Endothelial cell of umbilical vein (primary cell): Measurements from ENCODE around the gene KLHL4. TPM values are rescaled to one million over a fixed set of nuclear protein-coding genes. Genes with fewer than 3 reads are reported as not detected.
"Not testable (repeated sequence)": the region's sequence is repeated elsewhere in the genome, so short reads cannot be mapped to it uniquely, and the experiment has no call there.

Experiments
- BruUV-seq: library from RNA; stranded (reverse); fragments of 400-500 nt; replicated peaks from 2 replicates; lab custom pipeline; 2021; lab: Mats Ljungman, UMichigan
- CTCF ChIA-PET: fragments of 300-600, 350-600 bp; sonication (Branson Sonifier 250); formaldehyde crosslinking; loops from one replicate; lab custom pipeline; 2021; ENCODE audit warnings: antibody characterized with exemption, inconsistent platforms; lab: Charles Lee
- POLR2A ChIA-PET: fragments of 300-600, 350-600 bp; sonication (Branson Sonifier 250); formaldehyde crosslinking; loops from one replicate; lab custom pipeline; 2021; ENCODE audit warnings: antibody characterized with exemption, inconsistent platforms; lab: Charles Lee
- DNase-seq: peaks from one replicate; pipeline ENCODE4 v3.0.0-alpha.2; 2011; ENCODE audit warnings: low read depth, low spot score
- FAIRE-seq: peaks from 2 replicates; lab custom pipeline; 2011; peaks lifted over from hg19 to GRCh38; lab: Jason Lieb, UNC
- H2AFZ ChIP-seq: 2 replicates; pipeline ENCODE4 v1.6.0; 2012; ENCODE audit warnings: low read depth, low read length, control low read depth, inconsistent platforms
- H3K27ac ChIP-seq: 2 replicates; pipeline ENCODE4 v1.5.1; 2011; ENCODE audit warnings: low read depth, mild to moderate bottlenecking, control low read depth, low read length, moderate library complexity; ENCODE audit not compliant: insufficient read depth
- H3K27me3 ChIP-seq, 2 experiments: 2 replicates each; pipeline versions ENCODE4 v1.6.0 to v1.6.1; 2011; ENCODE audit warnings: low read length in 2 of 2, mixed read lengths in 1 of 2; ENCODE audit not compliant: control insufficient read depth in 2 of 2, insufficient read depth in 2 of 2
- H3K36me3 ChIP-seq, 2 experiments: 2 replicates in 1 of 2; 3 replicates in 1 of 2; pipeline ENCODE4 v1.5.1; 2011; ENCODE audit warnings: low read length in 2 of 2, mild to moderate bottlenecking in 1 of 2, moderate library complexity in 1 of 2; ENCODE audit not compliant: control insufficient read depth in 2 of 2, insufficient read depth in 2 of 2; ENCODE audit errors: extremely low read depth in 1 of 2
- H3K4me1 ChIP-seq: 3 replicates; pipeline ENCODE4 v1.5.1; 2011; ENCODE audit warnings: mild to moderate bottlenecking, low read length; ENCODE audit not compliant: control insufficient read depth, insufficient read depth; ENCODE audit errors: extremely low read depth
- H3K4me2 ChIP-seq: 2 replicates; pipeline ENCODE4 v1.6.1; 2011; ENCODE audit warnings: low read length, control low read depth, mixed read lengths; ENCODE audit not compliant: insufficient read depth
- H3K4me3 ChIP-seq, 3 experiments: fragments of 200-600 bp in 1 of 3; sonication (generic), shearing (Covaris generic) in 1 of 3; replicated peaks in 1 of 3; 2 replicates each; pipeline ENCODE4 v1.5.1; 2011 to 2016; ENCODE audit warnings: control low read depth in 3 of 3, low read length in 3 of 3, mild to moderate bottlenecking in 2 of 3, inconsistent platforms in 1 of 3, low read depth in 1 of 3, moderate library complexity in 1 of 3; ENCODE audit not compliant: insufficient read depth in 1 of 3
- H3K79me2 ChIP-seq: 2 replicates; pipeline ENCODE4 v1.6.0; 2012; ENCODE audit warnings: low read length, inconsistent platforms; ENCODE audit not compliant: control insufficient read depth, insufficient read depth
- H3K9ac ChIP-seq: replicated peaks from 2 replicates; pipeline ENCODE3; 2011; ENCODE audit warnings: low read length, control low read depth; ENCODE audit not compliant: insufficient read depth; ENCODE audit errors: extremely low read depth
- H3K9me1 ChIP-seq: replicated peaks from 3 replicates; pipeline ENCODE4 v1.6.0; 2011; ENCODE audit warnings: mild to moderate bottlenecking, low read length; ENCODE audit not compliant: control insufficient read depth, insufficient read depth; ENCODE audit errors: extremely low read depth
- H3K9me3 ChIP-seq: replicated peaks from 2 replicates; pipeline ENCODE4 v1.5.1; 2012; ENCODE audit warnings: low read length, inconsistent platforms; ENCODE audit not compliant: control insufficient read depth, insufficient read depth
- H4K20me1 ChIP-seq: replicated peaks from 2 replicates; pipeline ENCODE3; 2011; ENCODE audit warnings: mild to moderate bottlenecking, low read length; ENCODE audit not compliant: control insufficient read depth, insufficient read depth; ENCODE audit errors: extremely low read depth
- CTCF ChIP-seq, 2 donors: IDR thresholded peaks; 1 replicate in 1 of 2; 2 replicates in 1 of 2; pipeline ENCODE4 v1.5.1; 2011; ENCODE audit warnings: low read length in 2 of 2, mild to moderate bottlenecking in 2 of 2, moderate library complexity in 2 of 2, control low read depth in 1 of 2, inconsistent platforms in 1 of 2, low read depth in 1 of 2; ENCODE audit not compliant: insufficient read depth in 1 of 2; ENCODE audit errors: extremely low read depth in 1 of 2
- EZH2 ChIP-seq: IDR thresholded peaks from 2 replicates; pipeline ENCODE4 v1.6.1; 2012; ENCODE audit warnings: borderline replicate concordance, low read depth, mild to moderate bottlenecking, moderate library complexity, low read length, inconsistent platforms; ENCODE audit not compliant: severe bottlenecking
- FOS ChIP-seq: IDR thresholded peaks from 2 replicates; pipeline ENCODE4 v1.6.1; 2011; ENCODE audit warnings: mild to moderate bottlenecking, low read length, moderate library complexity, borderline replicate concordance; ENCODE audit not compliant: insufficient read depth
- GATA2 ChIP-seq: IDR thresholded peaks from 2 replicates; pipeline ENCODE4 v1.7.0; 2011; ENCODE audit warnings: low read depth, mild to moderate bottlenecking, moderate library complexity, mixed read lengths, low read length; ENCODE audit not compliant: insufficient read length, insufficient read depth
- JUN ChIP-seq: IDR thresholded peaks from 2 replicates; pipeline ENCODE4 v1.6.1; 2011; ENCODE audit warnings: borderline replicate concordance, low read depth; ENCODE audit not compliant: insufficient read length, insufficient read depth
- MYC ChIP-seq: IDR thresholded peaks from one replicate; pipeline ENCODE4 v1.6.1; 2011; ENCODE audit warnings: mild to moderate bottlenecking, low read depth, low read length
- POLR2A ChIP-seq: IDR thresholded peaks from 2 replicates; pipeline ENCODE4 v1.6.1; 2012; ENCODE audit warnings: low read depth, mild to moderate bottlenecking, control low read depth, low read length
- POLR2AphosphoS5 ChIP-seq: IDR thresholded peaks from 2 replicates; pipeline ENCODE4 v1.6.1; 2012; ENCODE audit warnings: low read depth, mild to moderate bottlenecking, control low read depth, low read length, moderate library complexity; ENCODE audit not compliant: insufficient read depth
- dilution Hi-C: fragments of 300-500 bp; cut with MboI; formaldehyde crosslinking; loops from one replicate; pipeline ENCODE4 v1.15.0; 2019; ENCODE audit warnings: low sequenced_read_pairs; ENCODE audit not compliant: extremely low pct_ligation_motif_present
- intact Hi-C: fragments of 100-400 bp; cut with micrococcal nuclease; formaldehyde crosslinking; loops from one replicate; pipeline ENCODE4 v1.10.0; 2022
- polyA plus RNA-seq, 4 experiments: library from polyadenylated mRNA; depleted of rRNA in 3 of 4; stranded (reverse) in 3 of 4; unstranded in 1 of 4; fragments of >200 nt; gene quantifications; 2 replicates each; pipeline versions ENCODE4 v1.2.1 to v1.2.3, GENCODE V29; 2011 to 2012; ENCODE audit warnings: missing spikeins in 1 of 4
- total RNA-seq: library from RNA; stranded (reverse); gene quantifications from 2 replicates; pipeline ENCODE4 v1.2.3, GENCODE V29; 2021
- TF ChIP-seq, protein P1 (sequence below): IDR thresholded peaks from 2 replicates; pipeline ENCODE4 v1.6.1; 2011; ENCODE audit not compliant: insufficient read depth, insufficient read length

Gene KLHL4
- total and polyA plus RNA-seq, 2 donors (not counting 3 experiments of a cell fraction or from before 2014, with no cell fraction given), result 9.8 to 19.3 TPM

- BruUV-seq, result no TSS peak
- Histone ChIP-seq H3K36me3 (no peaks in the 10 kb centered on the region), H4K20me1 (no peaks in the 10 kb centered on the region), H3K9me3 (no peaks in the 10 kb centered on the region), H3K9me1 (no peaks in the 10 kb centered on the region), H3K79me2 (no peaks in the 10 kb centered on the region), H3K27ac (no peak overlapping the region), H3K4me3 (no peak overlapping the region), H3K27me3 (no peaks in the 10 kb centered on the region), H3K4me1 (no peaks in the 10 kb centered on the region), H2AFZ (no peak overlapping the region), H3K9ac (no peak overlapping the region), H3K4me2 (no peak overlapping the region)
- dilution Hi-C loops, result no loop called here
- no peak for TF ChIP-seq JUN
- no peak for TF ChIP-seq POLR2A
- TF ChIP-seq, protein P1, sequence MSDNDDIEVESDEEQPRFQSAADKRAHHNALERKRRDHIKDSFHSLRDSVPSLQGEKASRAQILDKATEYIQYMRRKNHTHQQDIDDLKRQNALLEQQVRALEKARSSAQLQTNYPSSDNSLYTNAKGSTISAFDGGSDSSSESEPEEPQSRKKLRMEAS, result no peak
- no peak for TF ChIP-seq POLR2AphosphoS5
- no peak for TF ChIP-seq FOS
- TF ChIP-seq EZH2, result no peak
- no peak for TF ChIP-seq MYC
- no peak for TF ChIP-seq CTCF (IDR thresholded peaks at IDR 0.05; ENCODE audit: extremely low read depth in 1 of 2, insufficient read depth in 1 of 2, low read depth in 1 of 2, low read length in 2 of 2)
- no peak for TF ChIP-seq GATA2
- ChIA-PET CTCF (no interaction called here), POLR2A (no interaction called here)
- DNase-seq (no peak), FAIRE-seq (no peak)
- intact Hi-C loops, result no loop called here
Observed at GRCh38 chrX:87475793-87476192, 41.8 kb upstream of the KLHL4 start.

- H3K4me1 ChIP-seq, POLR2A ChIA-PET, H3K36me3 ChIP-seq, DNase-seq, H4K20me1 ChIP-seq, H3K9ac ChIP-seq, H3K4me3 ChIP-seq, H3K9me1 ChIP-seq, H3K27ac ChIP-seq, H3K27me3 ChIP-seq, FAIRE-seq, H3K79me2 ChIP-seq, dilution Hi-C loops, H3K9me3 ChIP-seq, H3K4me2 ChIP-seq, H2AFZ ChIP-seq, intact Hi-C loops, BruUV-seq: not testable (repeated sequence)
- CTCF ChIA-PET, result interaction anchor here (1.3 kb wide), 1 partner anchor 140 kb away, joined by 4 read pairs; no protein-coding TSS in a partner anchor
Observed at GRCh38 chrX:87478703-87479102, 38.9 kb upstream of the KLHL4 start.
